ENCODE results near the gene TSGA10IP.

The TSGA10IP gene

DNA sequence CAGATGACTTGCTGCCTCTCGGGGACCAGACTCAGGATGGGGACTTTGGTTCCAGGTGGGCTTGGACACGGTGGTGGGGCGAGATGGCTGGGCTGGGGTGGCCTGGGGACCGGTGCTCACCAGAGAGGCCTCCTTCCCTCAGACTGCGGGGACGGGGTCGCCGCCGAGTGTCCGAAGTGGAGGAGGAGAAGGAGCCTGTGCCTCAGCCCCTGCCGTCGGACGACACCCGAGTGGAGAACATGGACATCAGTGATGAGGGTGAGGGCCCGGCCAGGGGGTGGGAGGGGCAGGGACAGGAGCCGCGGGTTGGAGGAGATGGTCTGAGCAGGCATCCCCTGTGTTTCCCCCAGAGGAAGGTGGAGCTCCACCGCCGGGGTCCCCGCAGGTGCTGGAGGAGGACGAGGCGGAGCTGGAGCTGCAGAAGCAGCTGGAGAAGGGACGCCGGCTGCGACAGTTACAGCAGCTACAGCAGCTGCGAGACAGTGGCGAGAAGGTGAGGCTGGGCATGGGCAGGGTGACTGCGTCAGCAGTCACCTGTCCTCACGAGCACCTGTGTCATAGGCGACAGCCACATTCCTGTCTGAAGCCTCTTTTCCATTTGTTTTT, 22.2 kb downstream of the TSGA10IP start:
- Histone ChIP-seq H3K27ac (ENCODE audit: low read depth, low read length) (no peak overlapping the region), H3K9me2 (replicated peaks; ENCODE audit: control insufficient read depth, low read length) (no peaks in the 10 kb centered on the region), H3K4me3 (ENCODE audit: low read length) (no peak overlapping the region), H3K4me2 (ENCODE audit: low read length) (no peak overlapping the region), H3K27me3 (ENCODE audit: control insufficient read depth, low read length) (no peaks in the 10 kb centered on the region), H4K20me1 (ENCODE audit: control insufficient read depth, insufficient read depth, low read depth, low read length) (peaks cover 9% of the 10 kb centered on the region; the same call in 1 of the 2 replicates), H3K36me3 (ENCODE audit: control insufficient read depth, low read length) (peaks cover 74% of the 10 kb centered on the region), H3F3A (ENCODE audit: control insufficient read depth, insufficient read depth) (no peaks in the 10 kb centered on the region), H3K79me2 (ENCODE audit: control insufficient read depth, low read length) (peaks cover 26% of the 10 kb centered on the region), H3K9me3 (ENCODE audit: control insufficient read depth, insufficient read depth, low read length) (no peaks in the 10 kb centered on the region), H3K4me1 (ENCODE audit: control insufficient read depth, low read length) (peaks cover 9% of the 10 kb centered on the region)
- TF ChIP-seq, protein P1, sequence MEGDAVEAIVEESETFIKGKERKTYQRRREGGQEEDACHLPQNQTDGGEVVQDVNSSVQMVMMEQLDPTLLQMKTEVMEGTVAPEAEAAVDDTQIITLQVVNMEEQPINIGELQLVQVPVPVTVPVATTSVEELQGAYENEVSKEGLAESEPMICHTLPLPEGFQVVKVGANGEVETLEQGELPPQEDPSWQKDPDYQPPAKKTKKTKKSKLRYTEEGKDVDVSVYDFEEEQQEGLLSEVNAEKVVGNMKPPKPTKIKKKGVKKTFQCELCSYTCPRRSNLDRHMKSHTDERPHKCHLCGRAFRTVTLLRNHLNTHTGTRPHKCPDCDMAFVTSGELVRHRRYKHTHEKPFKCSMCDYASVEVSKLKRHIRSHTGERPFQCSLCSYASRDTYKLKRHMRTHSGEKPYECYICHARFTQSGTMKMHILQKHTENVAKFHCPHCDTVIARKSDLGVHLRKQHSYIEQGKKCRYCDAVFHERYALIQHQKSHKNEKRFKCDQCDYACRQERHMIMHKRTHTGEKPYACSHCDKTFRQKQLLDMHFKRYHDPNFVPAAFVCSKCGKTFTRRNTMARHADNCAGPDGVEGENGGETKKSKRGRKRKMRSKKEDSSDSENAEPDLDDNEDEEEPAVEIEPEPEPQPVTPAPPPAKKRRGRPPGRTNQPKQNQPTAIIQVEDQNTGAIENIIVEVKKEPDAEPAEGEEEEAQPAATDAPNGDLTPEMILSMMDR (IDR thresholded peaks at IDR 0.05; ENCODE audit: low read depth, low read length, poor library complexity, severe bottlenecking): no peak

DNA sequence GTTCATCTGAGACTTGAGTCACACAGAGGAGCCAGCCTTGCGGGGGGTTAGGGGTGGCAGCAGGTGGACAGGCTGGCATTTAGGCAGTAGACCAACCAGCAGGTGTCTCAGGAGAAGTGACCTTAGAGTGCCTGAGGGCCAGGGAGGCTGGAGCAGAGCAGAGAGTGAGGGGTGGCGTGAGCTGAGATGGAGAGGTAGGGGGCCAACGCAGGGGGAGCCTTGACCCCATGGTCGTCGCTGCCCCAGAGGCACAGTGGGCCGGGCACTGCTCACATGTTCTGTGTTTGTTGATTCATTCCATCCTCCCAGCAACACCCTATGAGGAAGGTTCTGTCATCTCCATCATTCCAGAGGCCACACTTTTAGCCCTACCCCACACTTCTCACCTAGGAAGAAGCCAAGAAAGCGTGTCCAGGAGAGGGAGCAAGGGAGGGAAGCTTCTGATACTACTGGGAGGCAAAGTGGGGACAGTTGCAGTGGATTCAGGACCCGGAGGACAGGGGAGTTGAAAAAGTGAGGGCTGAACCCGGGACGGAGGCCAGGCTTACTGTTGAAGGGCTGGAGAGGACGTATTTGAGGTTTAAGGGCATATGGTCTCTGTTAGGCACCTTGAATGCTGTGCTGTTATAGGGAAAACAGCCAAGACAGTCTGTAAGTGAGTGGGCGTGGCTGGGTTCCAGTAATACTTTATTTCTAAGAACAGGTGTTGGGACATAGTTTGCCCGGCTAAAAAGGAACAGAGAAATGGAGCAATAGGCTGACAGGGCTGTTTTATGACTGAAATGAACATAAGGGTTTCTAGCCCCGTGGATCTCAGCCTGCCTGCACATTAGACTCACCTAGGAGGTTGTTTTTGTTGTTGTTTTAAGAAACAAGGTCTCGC, 23.6 kb downstream of the TSGA10IP start:
- no peaks in the 10 kb centered on the region for H3K27me3 ChIP-seq (ENCODE audit: control insufficient read depth, low read length)
- H3K4me2 ChIP-seq (ENCODE audit: low read length): no peak overlapping the region
- peaks cover 77% of the 10 kb centered on the region for H3K36me3 ChIP-seq (ENCODE audit: control insufficient read depth, low read length)
- no peaks in the 10 kb centered on the region for H3K4me1 ChIP-seq (ENCODE audit: control insufficient read depth, low read length)
- no peak overlapping the region for H3K4me3 ChIP-seq (ENCODE audit: low read length)
- TF ChIP-seq, protein P1 (IDR thresholded peaks at IDR 0.05; ENCODE audit: low read depth, low read length, poor library complexity, severe bottlenecking): no peak
- no peak for TF ChIP-seq EZH2phosphoT487 (IDR thresholded peaks at IDR 0.05; ENCODE audit: borderline replicate concordance, low read length)
- no peaks in the 10 kb centered on the region for H3K9me3 ChIP-seq (ENCODE audit: control insufficient read depth, insufficient read depth, low read length)
- H3K79me2 ChIP-seq (ENCODE audit: control insufficient read depth, low read length): peaks cover 11% of the 10 kb centered on the region
- H3F3A ChIP-seq (ENCODE audit: control insufficient read depth, insufficient read depth): no peaks in the 10 kb centered on the region
- H4K20me1 ChIP-seq (ENCODE audit: control insufficient read depth, insufficient read depth, low read depth, low read length): no peaks in the 10 kb centered on the region
- no peaks in the 10 kb centered on the region for H3K9me2 ChIP-seq (replicated peaks; ENCODE audit: control insufficient read depth, low read length)
- no peak overlapping the region for H3K27ac ChIP-seq (ENCODE audit: low read depth, low read length)

DNA sequence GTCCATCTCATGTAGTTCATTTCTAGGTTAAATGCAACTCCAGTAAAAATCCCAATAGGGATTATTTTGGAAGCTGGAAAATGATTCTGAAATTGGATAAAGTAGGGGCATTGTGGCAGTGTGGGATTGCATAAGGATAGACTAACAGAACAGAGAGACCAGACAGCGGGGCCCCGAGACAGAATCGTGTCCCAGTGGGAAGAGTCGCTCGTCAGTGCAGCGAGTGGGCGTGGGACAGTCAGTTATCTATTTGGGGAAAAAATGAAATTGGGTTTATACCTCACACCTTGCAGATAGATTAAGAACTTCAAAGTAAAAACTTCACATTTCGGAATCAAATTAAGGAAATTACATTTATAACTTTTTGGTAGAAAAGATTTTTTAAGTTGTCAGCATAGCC, 26.8 kb downstream of the TSGA10IP start:
- Histone ChIP-seq H3F3A (ENCODE audit: control insufficient read depth, insufficient read depth) (no peaks in the 10 kb centered on the region), H3K9me2 (replicated peaks; ENCODE audit: control insufficient read depth, low read length) (no peaks in the 10 kb centered on the region), H3K4me1 (ENCODE audit: control insufficient read depth, low read length) (no peaks in the 10 kb centered on the region), H3K79me2 (ENCODE audit: control insufficient read depth, low read length) (no peaks in the 10 kb centered on the region), H3K27ac (ENCODE audit: low read depth, low read length) (no peak overlapping the region), H3K4me3 (ENCODE audit: low read length) (no peak overlapping the region), H4K20me1 (ENCODE audit: control insufficient read depth, insufficient read depth, low read depth, low read length) (no peaks in the 10 kb centered on the region; the same call in 1 of the 2 replicates), H3K27me3 (ENCODE audit: control insufficient read depth, low read length) (no peaks in the 10 kb centered on the region), H3K4me2 (ENCODE audit: low read length) (no peak overlapping the region), H3K36me3 (ENCODE audit: control insufficient read depth, low read length) (peaks cover 48% of the 10 kb centered on the region), H3K9me3 (ENCODE audit: control insufficient read depth, insufficient read depth, low read length) (no peaks in the 10 kb centered on the region)
- TF ChIP-seq, protein P1 (IDR thresholded peaks at IDR 0.05; ENCODE audit: low read depth, low read length, poor library complexity, severe bottlenecking): no peak
- TF ChIP-seq EZH2phosphoT487 (IDR thresholded peaks at IDR 0.05; ENCODE audit: borderline replicate concordance, low read length): no peak
